Measurements from ENCODE around the gene SLBP.

SLBP gene

GRCh38 chr4:1712216-1713002 lies at the start of gene SLBP:
Gene SLBP, minus strand, starts transcription at chr4:1712319. Its CDS starts 131 bp downstream, at chr4:1712188.
- FAIRE-seq = no peak

- FAIRE-seq = no peak
These were observed 49.1 kb upstream of the SLBP start for GRCh38 chr4:1761130-1761689.

- no peak for FAIRE-seq
These were observed 48.5 kb upstream of the SLBP start for GRCh38 chr4:1760521-1761071.

- no peak for FAIRE-seq
These were observed 47.7 kb upstream of the SLBP start for GRCh38 chr4:1759818-1760223.

- FAIRE-seq = no peak
These were observed 47.2 kb upstream of the SLBP start for GRCh38 chr4:1759170-1759817.

- no peak for FAIRE-seq
These were observed 46.4 kb upstream of the SLBP start for GRCh38 chr4:1758306-1759121.

- no peak for FAIRE-seq
These were observed 45.7 kb upstream of the SLBP start for GRCh38 chr4:1757836-1758235.

- no peak for FAIRE-seq
These were observed 45.0 kb upstream of the SLBP start for GRCh38 chr4:1756893-1757779.

- no peak for FAIRE-seq
These were observed 44.0 kb upstream of the SLBP start for GRCh38 chr4:1756079-1756478.

GRCh38 chr4:1755297-1755696 lies 43.2 kb upstream of the SLBP start:
- no peak for FAIRE-seq

GRCh38 chr4:1754336-1754735 lies 42.2 kb upstream of the SLBP start:
- FAIRE-seq = no peak

GRCh38 chr4:1753697-1754311 lies 41.7 kb upstream of the SLBP start:
- FAIRE-seq = no peak

- no peak for FAIRE-seq
These were observed 41.2 kb upstream of the SLBP start for GRCh38 chr4:1753294-1753696.

GRCh38 chr4:1752284-1753041 lies 40.3 kb upstream of the SLBP start:
- no peak for FAIRE-seq

GRCh38 chr4:1751919-1752283 lies 39.8 kb upstream of the SLBP start:
- FAIRE-seq = no peak

- FAIRE-seq = no peak
These were observed 39.2 kb upstream of the SLBP start for GRCh38 chr4:1751155-1751918.

GRCh38 chr4:1750381-1751154 lies 38.4 kb upstream of the SLBP start:
- no peak for FAIRE-seq

- FAIRE-seq = no peak
These were observed 37.7 kb upstream of the SLBP start for GRCh38 chr4:1749826-1750225.

- no peak for FAIRE-seq
These were observed 37.3 kb upstream of the SLBP start for GRCh38 chr4:1749370-1749769.
